ENCODE measurements around the gene RAB24.

Gene RAB24

DNA sequence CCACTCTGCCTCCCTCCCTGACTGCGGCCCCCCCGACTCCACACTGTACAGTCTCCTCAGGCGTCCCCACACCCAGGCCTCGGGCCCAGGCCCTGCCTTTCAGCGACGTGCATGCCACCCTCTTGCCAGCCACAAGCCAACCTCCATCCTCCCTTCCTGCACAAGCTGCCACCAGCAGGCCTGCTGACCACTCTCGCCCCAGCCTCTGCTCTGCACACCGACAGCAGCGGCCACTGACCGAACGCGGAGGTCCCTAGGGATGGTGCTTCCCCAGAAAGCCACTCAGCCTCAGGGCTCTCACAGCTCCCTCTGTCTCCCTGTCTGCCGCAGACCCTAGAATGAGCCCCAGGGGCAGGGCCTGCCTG is 29.4 kb upstream of the RAB24 start:
- no peak for DNase-seq

DNA sequence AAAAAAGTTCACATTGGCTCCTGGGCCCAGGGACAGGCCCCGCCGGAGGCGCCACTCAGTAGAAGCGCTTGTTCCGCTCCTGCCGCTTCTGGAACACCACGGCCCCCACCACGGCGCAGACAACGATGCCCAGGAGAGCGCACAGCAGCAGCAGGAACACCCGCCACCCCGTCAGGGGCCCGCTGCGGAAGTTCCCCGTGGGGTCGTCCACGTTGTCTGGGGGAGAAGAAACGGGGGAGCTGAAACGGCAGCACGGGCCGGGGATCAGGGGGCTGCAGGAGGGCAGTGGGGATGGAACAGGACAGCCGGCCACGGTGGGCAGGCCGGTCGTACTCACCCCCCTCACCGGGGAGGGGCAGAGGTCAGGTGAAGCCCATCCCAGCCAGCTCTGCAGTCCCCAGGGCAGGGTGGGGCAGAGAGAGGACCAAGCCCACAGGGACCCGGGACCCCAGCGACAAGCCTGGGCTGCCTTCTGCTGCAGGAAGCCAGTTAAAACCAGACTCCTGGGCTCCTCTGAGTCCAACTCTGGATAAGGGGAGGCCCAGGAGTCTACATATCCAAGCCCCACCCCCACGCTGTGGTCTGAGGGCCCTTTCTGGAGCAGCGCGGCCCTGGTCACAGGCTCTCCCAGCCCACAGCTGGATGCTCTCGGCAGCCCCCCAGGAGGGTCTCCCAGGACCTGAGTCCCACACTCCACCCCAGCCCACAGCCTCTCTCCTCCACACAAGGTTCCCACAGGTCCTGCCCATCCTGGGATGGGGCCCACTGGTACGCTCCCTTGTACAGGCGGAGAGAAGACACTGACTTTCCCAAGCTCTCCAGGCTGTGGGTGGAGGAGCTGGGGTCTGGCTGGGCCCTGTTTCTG is 28.7 kb upstream of the RAB24 start:
- no peak for DNase-seq

DNA sequence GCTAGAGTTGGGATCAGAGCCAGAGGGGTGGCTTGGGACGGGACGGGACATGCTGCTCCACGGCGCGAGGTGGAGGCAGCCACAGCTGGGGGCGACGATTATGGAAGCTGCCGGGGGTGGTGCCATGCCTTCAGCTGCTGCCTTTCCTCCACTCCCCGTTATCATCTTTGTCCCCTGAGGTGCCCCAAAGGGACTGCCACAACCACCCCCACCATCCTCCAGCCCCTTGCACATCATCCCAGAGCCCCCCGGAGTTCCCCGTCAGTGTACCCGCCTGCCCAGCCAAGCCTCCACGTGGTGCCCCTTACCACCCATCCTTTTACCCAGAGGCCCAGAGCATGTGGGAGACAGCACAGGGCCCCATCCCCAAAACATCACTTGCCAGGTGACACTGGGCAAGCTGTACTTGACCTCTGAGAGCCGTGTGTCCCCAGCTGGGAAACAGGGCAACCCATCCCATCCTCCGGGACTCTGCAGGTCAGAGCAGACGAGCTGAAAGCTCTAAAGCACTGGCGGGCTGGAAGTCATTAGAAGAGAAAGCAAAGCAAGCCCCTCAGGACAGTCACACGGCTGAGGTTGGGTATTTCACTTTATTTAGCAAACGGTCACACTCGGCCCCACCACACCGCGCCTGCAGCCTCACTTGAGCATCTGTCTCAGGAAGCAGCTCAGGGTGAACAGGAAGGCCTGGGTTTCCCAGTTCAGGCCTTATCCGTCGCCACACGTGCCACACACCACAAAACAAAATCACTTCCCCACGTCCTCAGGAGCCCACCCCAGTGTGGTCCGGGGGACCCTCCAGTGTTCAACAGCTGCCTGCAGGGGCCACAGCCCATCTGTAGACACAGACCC is 27.7 kb upstream of the RAB24 start:
- DNase-seq: no peak

DNA sequence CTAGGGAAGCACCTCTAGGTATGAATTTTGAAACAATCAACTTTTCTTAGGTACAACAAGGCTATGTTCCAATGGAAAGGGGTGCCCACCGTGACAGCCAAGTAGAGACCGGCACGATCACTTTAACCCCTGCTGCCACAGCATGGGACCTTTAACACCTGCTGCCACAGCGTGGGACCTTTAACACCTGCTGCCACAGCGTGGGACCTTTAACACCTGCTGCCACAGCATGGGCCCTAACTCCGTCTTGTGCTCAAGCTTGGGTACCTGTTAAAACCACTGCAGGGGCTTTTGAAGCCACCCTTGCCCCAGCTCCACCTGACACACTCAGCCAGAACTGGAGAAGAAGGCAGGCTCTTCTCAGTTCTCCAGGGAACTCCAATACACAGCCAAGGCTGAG is 26.4 kb upstream of the RAB24 start:
- DNase-seq: no peak

DNA sequence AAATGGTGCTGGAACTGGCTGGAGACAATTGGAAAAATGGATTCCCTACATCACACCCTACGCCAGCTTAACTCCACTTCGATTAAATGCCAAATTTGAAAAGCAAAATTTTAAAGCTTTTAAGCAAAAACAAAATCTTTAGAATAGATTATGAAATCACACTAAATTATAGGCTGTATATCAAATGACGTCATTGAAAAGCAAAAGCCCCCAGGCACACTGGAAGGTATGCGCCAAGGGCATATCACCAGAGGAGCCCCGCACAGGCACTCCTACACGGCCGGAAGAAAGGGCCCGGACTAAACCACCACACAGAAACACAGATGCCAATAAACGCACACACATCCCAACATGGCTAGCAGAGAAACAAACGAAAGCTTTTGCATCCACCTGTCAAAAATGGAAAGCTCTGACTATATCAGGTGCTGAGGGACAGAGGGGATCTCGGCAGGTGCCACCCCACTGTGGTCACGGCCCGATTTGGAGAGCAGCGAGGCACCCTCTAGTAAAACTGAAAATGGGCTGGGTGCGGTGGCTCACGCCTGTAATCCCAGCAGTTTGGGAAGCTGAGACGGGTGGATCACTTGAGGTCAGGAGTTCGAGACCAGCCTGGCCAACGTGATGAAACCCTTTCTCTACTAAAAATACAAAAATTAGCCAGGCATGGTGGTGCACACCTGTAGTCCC is 25.2 kb upstream of the RAB24 start:
- DNase-seq: no peak

DNA sequence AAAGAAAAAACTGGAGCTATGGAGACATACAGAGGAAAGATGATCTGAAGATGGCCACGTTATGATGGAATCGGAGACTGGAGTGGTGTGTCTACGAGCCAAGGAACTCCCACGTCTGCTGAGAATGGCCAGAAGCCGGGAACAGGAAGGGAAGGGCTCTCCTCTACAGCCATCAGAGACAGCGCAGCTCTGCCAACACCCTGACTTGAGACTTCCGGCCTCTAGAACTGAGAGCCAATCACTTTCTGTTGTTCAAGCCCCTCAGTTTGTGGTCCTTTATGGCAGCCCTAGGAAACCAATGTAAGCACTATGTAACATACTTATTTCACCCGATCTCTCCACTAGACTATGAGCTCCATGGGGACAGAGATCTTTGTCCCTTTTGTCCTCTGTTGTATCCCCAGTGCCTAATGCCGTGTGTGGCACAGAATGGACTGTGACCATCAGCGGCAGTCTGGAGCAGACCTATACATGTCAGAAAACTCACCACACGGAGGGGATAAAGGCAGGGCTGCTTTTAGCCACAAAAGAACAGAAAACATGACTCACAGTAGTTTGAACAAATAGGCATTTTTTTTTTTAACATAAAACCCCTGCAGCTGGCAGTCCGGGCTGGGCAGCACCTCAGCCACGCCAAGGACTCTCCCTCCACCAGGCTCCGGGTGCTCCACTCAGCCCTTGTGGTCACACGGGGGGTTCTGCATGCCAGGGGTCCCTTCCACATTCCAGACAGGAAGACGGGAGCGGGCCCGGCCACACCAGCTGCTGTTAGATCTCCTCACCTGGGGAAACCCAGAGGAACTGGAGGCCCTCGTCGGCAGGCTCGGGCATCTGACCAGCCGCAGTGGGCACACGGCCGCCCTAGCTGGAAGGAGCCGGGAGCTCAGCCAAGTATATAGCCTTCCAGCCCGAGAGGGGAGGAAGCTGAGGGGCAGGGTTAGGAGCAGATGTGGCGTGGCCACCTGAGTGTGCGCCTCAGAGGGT is 24.3 kb upstream of the RAB24 start:
- DNase-seq: no peak

DNA sequence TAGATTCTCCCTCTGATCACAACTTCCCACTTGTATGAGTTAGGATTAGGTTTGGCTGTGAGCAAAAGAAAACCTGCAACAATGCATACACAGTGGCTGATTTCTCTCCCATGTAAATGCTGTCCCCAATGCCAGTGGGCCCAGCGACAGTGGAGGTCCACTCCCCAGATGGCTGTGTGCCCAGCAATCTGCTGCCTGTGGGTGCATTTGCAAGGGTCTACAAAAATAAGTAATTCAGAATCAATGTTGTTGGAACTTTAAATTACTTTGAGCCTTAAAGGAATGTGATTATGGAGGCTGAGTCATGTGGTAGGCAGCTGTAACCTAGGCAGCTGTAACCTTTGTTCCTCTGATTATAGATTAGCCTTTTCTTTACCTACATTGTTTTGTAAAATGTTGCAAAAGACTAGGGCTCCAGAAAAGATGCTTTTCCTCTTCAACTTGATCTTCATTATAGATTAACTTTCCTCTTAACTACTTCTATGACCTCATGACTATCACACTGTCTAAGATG is 22.4 kb upstream of the RAB24 start:
- no peak for DNase-seq

DNA sequence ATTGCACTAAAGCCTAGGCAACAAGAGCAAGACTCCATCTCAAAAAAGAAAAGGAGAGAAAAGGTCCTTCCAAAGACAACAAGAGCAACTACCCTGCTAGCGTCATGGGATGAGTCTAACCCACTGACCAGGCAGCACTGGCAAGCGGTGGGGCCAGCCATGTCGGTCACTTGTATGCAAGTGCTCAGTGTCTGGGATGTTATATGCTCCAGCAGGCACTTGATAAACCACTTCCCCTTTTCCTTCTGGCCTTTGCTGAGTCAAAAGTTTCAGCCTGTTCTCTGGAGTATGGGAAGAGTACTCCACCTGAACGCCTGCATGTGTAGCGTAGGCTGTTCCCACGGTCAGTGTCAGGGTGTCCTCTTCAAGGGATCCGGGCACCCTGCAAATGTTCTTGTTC is 17.4 kb upstream of the RAB24 start:
- DNase-seq: no peak

DNA sequence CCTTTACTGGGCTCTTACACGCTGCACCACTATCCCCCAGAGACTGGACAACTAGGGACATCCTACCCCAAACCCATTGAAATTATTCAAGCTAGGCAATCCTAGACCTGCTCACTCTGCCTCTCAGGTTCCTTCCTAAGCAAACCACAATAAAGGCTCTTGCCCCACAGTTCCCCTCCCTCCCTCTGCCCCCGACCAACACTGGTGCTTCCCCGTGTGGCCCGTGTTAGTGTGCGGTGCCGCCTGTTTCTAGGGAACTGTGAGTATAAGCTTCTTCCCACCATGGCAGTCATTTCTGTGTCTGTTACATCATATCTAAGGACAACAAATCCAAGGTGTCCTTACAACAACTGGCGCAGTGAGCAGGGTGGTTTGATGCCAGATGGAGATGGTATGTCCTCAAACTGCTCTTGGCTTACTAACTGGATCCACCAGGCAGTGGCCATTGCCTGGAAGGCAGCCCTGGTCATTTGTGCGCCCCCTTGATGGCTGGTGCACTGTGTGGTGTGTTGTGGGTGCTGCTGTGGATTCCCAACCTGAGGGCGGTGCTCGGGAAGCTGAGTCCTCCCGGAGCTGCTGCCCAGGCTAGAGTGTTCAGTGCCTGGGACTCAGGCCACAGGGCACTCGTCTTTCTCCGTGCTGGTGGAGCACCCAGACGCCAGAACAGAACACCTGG is 16.5 kb upstream of the RAB24 start:
- no peak for DNase-seq

DNA sequence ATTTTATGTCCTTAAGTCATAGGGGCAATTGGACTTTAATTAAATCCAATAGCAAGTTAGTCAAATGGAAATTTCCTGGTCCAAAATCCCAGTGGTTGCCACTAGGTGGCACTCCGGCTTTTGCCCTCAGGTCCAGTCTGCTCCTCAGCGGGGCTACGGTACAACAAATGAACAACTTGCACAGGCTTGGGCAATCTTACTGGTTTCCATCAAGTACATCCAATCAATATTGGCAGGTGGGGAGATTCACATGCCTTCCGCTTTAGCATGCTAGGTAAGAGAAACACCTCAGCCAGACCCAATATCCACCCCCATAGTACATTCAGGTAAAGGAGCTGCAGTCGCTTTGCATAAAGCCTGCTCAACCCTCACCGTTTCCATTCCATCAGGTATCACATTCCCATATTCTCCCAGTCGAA is 14.4 kb upstream of the RAB24 start:
- peak; percentile 41 for DNase-seq

DNA sequence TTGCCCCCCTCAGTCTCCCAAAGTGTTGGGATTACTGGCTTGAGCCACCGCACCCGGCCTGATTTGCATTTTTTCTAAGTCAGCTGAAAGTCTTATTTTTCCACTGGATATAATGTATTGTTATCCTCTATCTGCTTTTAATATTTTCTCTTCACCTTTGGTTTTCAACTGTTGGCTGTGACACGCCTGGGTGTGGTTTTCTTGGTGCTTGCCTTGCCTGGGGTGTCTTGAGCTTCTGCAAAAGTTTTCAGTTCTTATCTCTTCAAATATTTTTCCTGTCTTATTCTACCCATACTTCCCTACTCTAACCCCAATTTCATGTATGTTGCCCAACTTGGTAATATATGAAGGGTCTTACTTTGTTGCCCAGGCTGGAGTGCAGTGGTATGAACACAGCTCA is 12.5 kb upstream of the RAB24 start:
- no peak for DNase-seq

DNA sequence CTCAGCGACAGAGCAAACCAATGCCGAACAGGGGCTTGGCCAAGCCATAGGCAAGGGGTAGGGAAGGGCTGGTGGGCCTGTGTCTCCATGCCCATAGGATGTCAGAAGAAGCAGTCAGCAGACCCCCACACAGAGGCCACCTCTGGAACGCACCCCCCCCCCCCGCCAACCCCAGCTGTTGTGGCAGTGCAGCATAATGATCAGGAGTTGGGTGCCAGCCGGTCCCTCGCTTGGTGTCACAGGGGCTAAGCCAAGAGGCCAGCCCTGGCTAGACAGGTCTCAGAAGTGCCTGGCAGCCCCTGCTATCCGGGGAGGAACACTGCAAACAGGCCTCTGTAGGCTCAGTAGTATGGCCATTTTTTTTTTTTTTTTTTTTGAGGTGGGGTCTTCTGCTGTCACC is 11.9 kb upstream of the RAB24 start:
- no peak for DNase-seq

DNA sequence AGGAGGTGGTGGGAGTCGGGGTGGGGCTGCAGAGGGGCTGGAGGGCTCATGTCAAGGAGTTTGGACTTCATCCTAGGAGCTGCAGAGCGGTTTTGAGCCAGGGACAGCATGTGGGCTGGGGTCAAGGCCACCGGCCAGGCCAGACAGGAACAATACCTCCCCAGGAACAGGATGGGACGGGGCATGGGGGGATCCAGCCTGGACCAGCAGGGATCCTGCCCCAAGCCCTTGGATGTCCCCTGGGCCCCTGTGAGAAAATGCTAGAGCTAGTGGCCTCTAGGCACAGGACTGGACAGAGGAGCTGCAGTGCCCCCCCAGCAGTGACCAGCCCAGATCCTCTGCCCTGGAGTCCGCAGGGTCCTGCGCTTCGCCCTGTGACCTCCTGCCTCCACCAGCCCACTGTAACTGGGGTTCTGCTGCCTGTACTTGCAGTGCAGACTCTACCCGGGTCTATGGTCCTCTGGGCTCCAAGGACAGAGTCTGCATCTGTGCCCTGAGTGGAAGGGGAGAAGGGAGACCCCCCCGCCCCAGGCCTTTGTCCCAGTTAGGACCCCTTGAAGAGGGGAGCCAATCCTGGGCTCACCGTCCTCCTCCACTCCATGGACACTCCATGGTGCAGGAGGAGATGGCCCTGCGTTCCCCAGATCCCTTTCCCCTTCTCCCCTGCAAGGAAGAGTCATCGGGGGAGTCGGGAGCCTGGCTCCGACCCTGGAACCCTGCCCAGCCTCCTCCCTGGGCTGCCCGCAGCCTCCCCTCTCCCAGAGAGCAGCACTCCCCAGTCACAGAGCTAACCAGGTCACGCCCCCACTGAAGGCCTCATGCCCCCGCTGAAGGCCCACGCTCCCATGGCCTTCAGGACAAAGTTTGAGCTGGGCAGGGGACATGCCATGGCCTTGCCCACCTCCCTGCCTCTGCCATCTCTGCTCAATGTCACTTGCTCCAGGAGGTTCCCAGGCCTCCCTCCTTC is 11.1 kb upstream of the RAB24 start:
- no peak for DNase-seq

DNA sequence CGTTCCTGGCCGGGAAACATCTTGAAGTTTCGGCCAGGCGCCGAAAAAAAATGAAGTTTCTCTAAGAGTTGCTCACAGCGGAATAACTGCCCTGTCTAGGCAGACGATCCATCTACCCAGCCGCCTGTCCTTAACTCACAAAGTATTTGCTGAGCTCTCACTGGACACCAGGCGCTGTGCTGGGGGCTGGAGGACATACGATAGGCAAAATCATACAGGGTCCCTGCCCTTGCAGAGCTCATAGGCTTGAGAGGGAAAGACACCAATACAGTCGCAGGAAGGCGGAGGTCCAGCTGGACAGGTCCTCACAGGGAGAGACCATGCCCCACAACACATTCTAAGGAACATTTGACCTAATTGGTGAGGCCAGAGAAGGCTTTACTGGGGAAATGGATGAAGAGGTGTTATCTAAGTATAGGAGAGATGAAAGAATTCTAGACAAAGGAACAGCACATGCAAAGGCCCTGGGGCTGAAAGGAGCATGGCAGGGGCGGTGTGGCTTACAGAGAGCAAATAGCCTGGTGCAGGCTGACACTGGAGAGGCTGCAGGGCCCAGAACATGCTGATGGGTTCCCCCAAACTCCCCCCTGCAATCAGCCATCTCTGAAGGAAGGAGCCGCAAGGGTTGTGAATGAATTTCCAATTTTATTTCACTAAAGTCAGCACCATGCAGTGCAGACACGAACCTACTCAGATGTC is 10.2 kb upstream of the RAB24 start:
- DNase-seq: no peak

DNA sequence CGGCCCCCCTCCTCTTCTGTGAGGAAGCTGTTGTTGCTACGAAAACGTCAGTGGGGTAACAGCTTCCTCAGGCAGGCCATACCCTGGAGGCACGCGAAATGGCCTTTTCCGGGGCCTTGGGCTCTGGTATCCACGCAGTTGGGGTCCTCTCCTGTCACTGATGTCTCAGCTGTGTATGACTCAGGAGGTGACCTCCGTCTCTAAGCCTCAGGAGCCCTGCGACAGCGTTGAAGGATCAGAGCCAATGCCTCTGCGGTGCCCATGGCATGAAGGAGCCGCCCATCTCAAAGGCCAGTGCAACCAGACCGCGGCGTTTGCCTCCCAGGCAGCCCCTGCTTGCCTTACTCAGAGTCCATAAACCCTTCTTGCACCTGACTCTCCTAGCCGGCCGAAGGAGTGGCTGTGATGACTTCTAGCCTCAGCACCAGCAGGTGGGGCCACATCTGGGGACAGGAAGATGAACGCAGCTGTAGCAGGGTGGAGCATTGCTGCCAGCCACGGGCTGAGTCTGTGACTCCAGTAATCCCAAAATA is 9.2 kb upstream of the RAB24 start:
- DNase-seq: no peak

DNA sequence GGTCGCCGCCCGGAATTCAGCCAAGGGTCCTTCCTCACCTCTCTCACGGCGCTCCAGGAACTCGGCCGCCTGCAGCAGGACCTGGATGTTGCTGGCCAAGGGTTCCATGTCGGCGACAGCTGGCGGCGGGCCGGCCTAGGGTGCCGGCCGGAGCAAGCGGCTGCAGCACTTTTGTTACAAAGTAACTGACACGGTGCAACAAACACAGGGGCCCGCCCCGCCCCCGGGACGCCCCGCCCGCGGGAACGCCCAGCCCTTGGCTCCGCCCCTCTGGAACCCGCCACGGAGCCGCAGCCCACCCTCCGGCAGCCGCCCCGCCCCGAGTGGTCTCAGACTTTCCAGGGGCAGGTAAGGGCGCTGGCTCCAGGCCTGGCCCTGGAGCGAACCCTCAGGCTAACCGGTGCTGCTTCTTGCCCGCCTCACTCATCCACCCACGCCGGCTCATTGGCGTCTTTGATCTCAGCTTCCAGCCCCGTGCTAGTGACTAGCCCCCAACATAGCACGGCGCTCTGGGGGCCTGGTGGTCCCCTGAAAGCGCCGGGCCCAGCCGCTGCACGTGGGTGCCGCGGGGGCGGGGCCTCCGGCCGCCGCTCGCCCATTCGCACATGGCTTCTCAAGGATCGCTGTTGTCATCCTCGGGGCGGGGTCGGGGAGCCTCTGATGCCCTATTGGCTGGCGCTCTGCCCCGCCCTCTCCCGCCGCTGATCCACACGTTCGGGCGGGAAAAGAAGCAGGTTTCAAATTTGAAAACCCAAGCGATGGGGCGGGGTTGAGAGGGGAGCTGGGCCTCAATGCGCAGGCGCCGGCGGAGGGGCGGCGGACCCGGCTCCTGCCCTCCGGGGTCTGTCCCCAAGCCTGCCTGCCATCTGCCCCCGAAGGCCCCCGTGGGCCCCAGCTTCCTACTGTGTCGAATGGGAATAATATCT is 8.5 kb upstream of the RAB24 start, which contains the start of gene MXD3:
MXD3 (minus strand) TSS at position 176 of the 926 bp plus-strand sequence; CDS start at position 108, 68 bp downstream.
- DNase-seq: peak; percentile 94

DNA sequence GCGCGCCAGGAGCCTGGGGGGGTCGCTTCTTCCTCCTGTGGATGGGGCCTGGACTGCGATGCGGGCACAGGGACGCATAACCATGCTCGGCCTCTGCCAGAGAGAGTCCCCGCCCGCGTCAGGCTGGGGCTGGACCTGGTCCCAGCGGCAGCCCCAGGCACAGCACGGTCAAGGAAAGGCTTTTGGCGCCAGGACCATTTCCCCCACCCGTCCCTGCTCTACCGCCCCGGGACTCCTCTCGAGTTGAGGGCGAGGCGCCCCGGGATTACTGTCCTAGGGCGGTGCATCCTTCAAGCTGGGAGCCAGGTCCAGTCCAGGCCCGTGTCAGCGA is 7.8 kb upstream of the RAB24 start:
- no peak for DNase-seq

DNA sequence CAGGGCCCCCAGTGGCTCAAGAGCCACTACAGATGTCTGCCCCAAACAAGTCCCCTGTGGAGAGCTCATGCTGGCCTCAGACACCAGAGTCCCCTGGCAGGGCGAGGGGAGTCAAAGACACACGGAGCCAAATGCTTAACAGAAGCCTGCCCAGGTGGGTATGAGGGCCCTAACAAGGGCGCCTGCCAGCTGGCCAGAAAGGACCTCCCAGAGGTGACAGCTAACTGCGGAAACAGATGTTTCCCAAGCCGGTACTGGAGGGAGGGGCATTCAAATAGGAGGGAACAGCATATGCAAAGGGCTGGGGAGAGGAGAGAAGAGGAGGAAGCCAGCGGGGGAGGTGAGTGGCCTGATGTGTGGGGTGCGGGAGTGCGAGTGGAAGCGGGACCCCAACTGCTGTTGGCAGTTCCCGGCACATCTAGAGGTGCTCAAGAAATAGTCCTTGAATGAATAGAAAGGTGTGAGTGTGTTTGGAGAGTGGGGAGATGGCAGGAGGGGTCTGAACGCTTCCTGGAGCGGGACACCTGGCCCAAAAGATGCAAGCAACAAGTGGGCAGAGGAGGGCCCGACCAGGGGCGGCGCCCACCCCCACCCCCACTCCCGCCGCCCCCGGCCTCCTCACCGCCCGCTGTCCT is 7.4 kb upstream of the RAB24 start:
- no peak for DNase-seq

All from NCI-H226 (cell line).